Measurements from ENCODE around the gene SHC4.

SHC4 gene

DNA sequence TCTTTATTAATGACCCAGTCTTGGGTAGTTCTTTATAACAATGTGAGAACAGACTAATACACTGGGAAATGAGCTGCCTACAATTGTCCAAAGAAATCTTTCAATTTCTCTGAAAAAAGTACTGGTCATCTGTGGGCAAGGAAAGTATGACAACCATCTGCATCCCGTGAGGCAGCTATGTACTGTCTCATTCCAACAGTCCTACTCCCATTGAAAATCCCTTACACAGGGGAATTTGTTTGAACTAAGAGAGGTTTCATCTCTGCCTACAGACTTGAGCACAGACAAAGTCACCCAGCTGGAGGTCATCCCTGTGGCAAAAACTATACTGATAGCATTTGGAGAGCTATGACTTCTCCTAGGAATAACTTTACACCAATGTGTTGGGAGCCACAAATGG, 27.1 kb downstream of the SHC4 start:
- no peak for DNase-seq (ENCODE audit: low spot score)
- ChIA-PET CTCF (no interaction called here), POLR2A (ENCODE audit: low non-redundant PET) (no interaction called here)
- no peak for TF ChIP-seq CTCF (conservative IDR thresholded peaks at IDR 0.05; ENCODE audit: low read depth)
- no peak overlapping the region for H3K27ac ChIP-seq

DNA sequence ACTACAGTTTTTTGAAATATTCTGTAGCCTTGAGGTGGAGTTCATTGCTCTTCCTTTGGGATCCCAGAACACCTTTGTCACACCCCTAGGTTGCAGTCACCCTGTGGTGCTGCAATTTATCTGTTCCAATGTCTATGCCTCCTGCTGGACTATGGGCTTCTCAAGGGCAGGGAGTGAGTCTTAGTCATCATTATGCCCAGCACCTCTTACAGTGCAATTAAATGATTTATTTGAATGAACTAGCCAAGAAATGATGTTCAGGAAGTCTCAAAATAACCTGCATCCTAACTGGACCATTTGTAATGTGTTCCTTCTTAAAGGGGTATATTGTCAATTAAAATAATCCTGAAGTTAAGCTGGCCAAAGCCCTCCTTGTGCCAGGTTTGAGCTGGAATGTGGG, 28.5 kb downstream of the SHC4 start:
- H3K27ac ChIP-seq = no peak overlapping the region
- ChIA-PET CTCF (no interaction called here), POLR2A (ENCODE audit: low non-redundant PET) (no interaction called here)
- TF ChIP-seq CTCF (conservative IDR thresholded peaks at IDR 0.05; ENCODE audit: low read depth) = no peak
- no peak for DNase-seq (ENCODE audit: low spot score)

DNA sequence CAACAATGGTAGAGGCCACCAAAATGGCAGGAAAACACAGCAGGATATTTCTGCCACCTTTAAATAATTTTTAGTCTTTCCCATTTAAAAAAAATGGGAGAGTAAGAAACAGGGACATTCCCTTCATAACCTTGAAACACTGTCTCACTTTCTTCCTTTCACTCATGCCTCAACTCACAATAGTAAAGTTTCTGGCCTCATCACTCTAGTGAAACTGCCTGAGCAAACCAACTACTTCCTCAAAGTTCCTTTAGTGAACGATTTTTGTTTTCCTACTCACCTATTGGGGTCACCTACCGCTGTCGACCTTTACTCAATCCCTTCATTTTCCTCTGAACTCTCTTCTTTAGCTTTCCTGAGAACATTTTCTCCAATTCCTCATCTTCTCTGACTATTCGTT, 33.0 kb downstream of the SHC4 start:
- CTCF ChIA-PET = no interaction called here
- no peak for TF ChIP-seq CTCF (conservative IDR thresholded peaks at IDR 0.05; ENCODE audit: low read depth)
- POLR2A ChIA-PET (ENCODE audit: low non-redundant PET) = no interaction called here
- no peak for DNase-seq (ENCODE audit: low spot score)
- H3K27ac ChIP-seq = no peak overlapping the region

- no peak for DNase-seq (ENCODE audit: low spot score)
- POLR2A ChIA-PET (ENCODE audit: low non-redundant PET) = no interaction called here
- no peak for TF ChIP-seq CTCF (conservative IDR thresholded peaks at IDR 0.05; ENCODE audit: low read depth)
- CTCF ChIA-PET = no interaction called here
- H3K27ac ChIP-seq = no peak overlapping the region
These were observed 34.1 kb downstream of the SHC4 start for GRCh38 chr15:48929661-48930060.

- H3K27ac ChIP-seq = no peak overlapping the region
- TF ChIP-seq CTCF (conservative IDR thresholded peaks at IDR 0.05; ENCODE audit: low read depth) = no peak
- CTCF ChIA-PET = no interaction called here
- POLR2A ChIA-PET (ENCODE audit: low non-redundant PET) = no interaction called here
- no peak for DNase-seq (ENCODE audit: low spot score)
These were observed 34.7 kb downstream of the SHC4 start for GRCh38 chr15:48928877-48929538.

GRCh38 chr15:48925714-48926223, 38.0 kb downstream of the SHC4 start:
- DNase-seq (ENCODE audit: low spot score) = peak; percentile 83
- no peak overlapping the region for H3K27ac ChIP-seq

More at GRCh38 chr15:48925714-48926223, 38.0 kb downstream of the SHC4 start:
- POLR2A ChIA-PET (ENCODE audit: low non-redundant PET) = no interaction called here
- no peak for TF ChIP-seq CTCF (conservative IDR thresholded peaks at IDR 0.05; ENCODE audit: low read depth)
- CTCF ChIA-PET = interaction anchor here (0.6 kb wide), 1 partner anchor 536 kb away, joined by 4 read pairs; no protein-coding TSS in a partner anchor
